HCT116 (cell line): Measurements from ENCODE around the gene MAP4K2. TPM values are rescaled to one million over a fixed set of nuclear protein-coding genes. Genes with fewer than 3 reads are reported as not detected.

Experiments
- ATAC-seq: fragments of 200-7000 bp; cut with Tn5 transposase; 2 replicates; pipeline ENCODE4 v1.9.1; 2020; ENCODE audit warnings: mild to moderate bottlenecking, moderate library complexity
- BruUV-seq: library from RNA; stranded (reverse); fragments of 400-500 nt; replicated peaks from 2 replicates; lab custom pipeline; 2021; lab: Mats Ljungman, UMichigan
- CTCF ChIA-PET: fragments of 300-600 bp; sonication (Branson Sonifier 250); formaldehyde crosslinking; loops from one replicate; lab custom pipeline; 2021; ENCODE audit warnings: antibody characterized with exemption; lab: Charles Lee
- POLR2A ChIA-PET: fragments of 300-600, 350-600 bp; sonication (Branson Sonifier 250); formaldehyde crosslinking; loops from one replicate; lab custom pipeline; 2021; ENCODE audit warnings: antibody characterized with exemption; lab: Charles Lee
- RAD21 ChIA-PET, 2 experiments: fragments of 300-600 bp; sonication (Branson Sonifier 250); formaldehyde crosslinking; loops; one replicate each; lab custom pipeline; 2023; ENCODE audit warnings: low total read pairs in 2 of 2; ENCODE audit not compliant: uncharacterized antibody in 2 of 2, unreplicated experiment in 2 of 2, low non-redundant PET in 1 of 2; lab: Charles Lee
- DNase-seq: peaks from one replicate; pipeline ENCODE4 v3.0.0-alpha.2; 2010; ENCODE audit warnings: low read depth, low spot score
- H2AFZ ChIP-seq: fragments of 200-600 bp; shearing (Covaris generic), sonication (generic); 2 replicates; pipeline ENCODE4 v1.6.1; 2017; ENCODE audit warnings: low read depth, mixed run types, mixed read lengths, antibody characterized with exemption, low read length; ENCODE audit not compliant: poor library complexity, severe bottlenecking
- H3K27ac ChIP-seq: 2 replicates; pipeline ENCODE4 v1.5.1; 2012; ENCODE audit warnings: low read depth, low read length
- H3K27me3 ChIP-seq: fragments of 200-600 bp; sonication (generic); 2 replicates; pipeline ENCODE4 v1.6.1; 2016; ENCODE audit warnings: mixed run types, low read length, mixed read lengths; ENCODE audit not compliant: insufficient read depth
- H3K36me3 ChIP-seq, 2 experiments: fragments of 200-500 bp in 1 of 2; fragments of 200-600 bp in 1 of 2; sonication (Bioruptor generic) in 1 of 2; sonication (generic) in 1 of 2; 2 replicates each; pipeline versions ENCODE4 v1.5.1 to v1.6.1; 2014 to 2016; ENCODE audit warnings: low read length in 2 of 2, inconsistent platforms in 1 of 2, mixed read lengths in 1 of 2, mixed run types in 1 of 2; ENCODE audit not compliant: insufficient read depth in 2 of 2, control insufficient read depth in 1 of 2
- H3K4me1 ChIP-seq, 2 experiments: fragments of 200-600 bp in 1 of 2; sonication (generic) in 1 of 2; 2 replicates each; pipeline versions ENCODE4 v1.5.1 to v1.6.1; 2012 to 2017; ENCODE audit warnings: low read length in 2 of 2, inconsistent platforms in 1 of 2, mild to moderate bottlenecking in 1 of 2, mixed read lengths in 1 of 2, mixed run types in 1 of 2, moderate library complexity in 1 of 2; ENCODE audit not compliant: insufficient read depth in 2 of 2, control insufficient read depth in 1 of 2
- H3K4me2 ChIP-seq: fragments of 200-600 bp; sonication (generic); 2 replicates; pipeline ENCODE4 v1.6.1; 2017; ENCODE audit warnings: mixed run types, low read length, mixed read lengths
- H3K4me3 ChIP-seq, 2 experiments: fragments of 200-600 bp in 1 of 2; sonication (generic) in 1 of 2; replicated peaks in 1 of 2; 2 replicates each; pipeline ENCODE4 v1.5.1; 2011 to 2016; ENCODE audit warnings: low read length in 2 of 2, control low read depth in 1 of 2, low read depth in 1 of 2, mild to moderate bottlenecking in 1 of 2, mixed read lengths in 1 of 2, mixed run types in 1 of 2
- H3K79me2 ChIP-seq: fragments of 200-600 bp; sonication (generic); 2 replicates; pipeline ENCODE4 v1.6.1; 2017; ENCODE audit warnings: mild to moderate bottlenecking, mixed run types, low read length, moderate library complexity, mixed read lengths; ENCODE audit not compliant: insufficient read depth
- H3K9ac ChIP-seq: fragments of 200-600 bp; sonication (generic); 2 replicates; pipeline ENCODE4 v1.6.1; 2016; ENCODE audit warnings: low read length, mixed read lengths
- H3K9me2 ChIP-seq: fragments of 200-600 bp; sonication (generic), shearing (Covaris generic); 2 replicates; pipeline ENCODE4 v1.6.1; 2017; ENCODE audit warnings: mixed run types, mild to moderate bottlenecking, moderate library complexity; ENCODE audit not compliant: insufficient read depth
- H3K9me3 ChIP-seq, 2 experiments: fragments of 200-500 bp in 1 of 2; fragments of 200-600 bp in 1 of 2; sonication (Bioruptor generic) in 1 of 2; sonication (generic) in 1 of 2; 2 replicates each; pipeline ENCODE4 v1.6.1; 2014 to 2017; ENCODE audit warnings: low read length in 2 of 2, mixed read lengths in 2 of 2, inconsistent platforms in 1 of 2, low read depth in 1 of 2, mild to moderate bottlenecking in 1 of 2, mixed run types in 1 of 2, moderate library complexity in 1 of 2; ENCODE audit not compliant: control insufficient read depth in 1 of 2, insufficient read depth in 1 of 2
- H4K20me1 ChIP-seq: fragments of 200-600 bp; sonication (generic), shearing (Covaris generic); 2 replicates; pipeline ENCODE4 v1.6.1; 2017; ENCODE audit warnings: mixed run types, mild to moderate bottlenecking, moderate library complexity; ENCODE audit not compliant: insufficient read depth
- ATF3 ChIP-seq: IDR thresholded peaks from 2 replicates; pipeline ENCODE4 v1.6.1; 2012
- CBX3 ChIP-seq: IDR thresholded peaks from 2 replicates; pipeline ENCODE4 v1.6.1; 2012; ENCODE audit warnings: low read depth
- CTCF ChIP-seq, 3 experiments: fragments of 200-600 bp in 1 of 3; sonication (generic) in 1 of 3; IDR thresholded peaks in 2 of 3; conservative IDR thresholded peaks in 1 of 3; 2 replicates each; pipeline ENCODE4 v1.5.1; 2012 to 2017; ENCODE audit warnings: low read depth in 2 of 3, low read length in 2 of 3, antibody characterized with exemption in 1 of 3, borderline replicate concordance in 1 of 3, control low read depth in 1 of 3, mild to moderate bottlenecking in 1 of 3, mixed read lengths in 1 of 3, mixed run types in 1 of 3, moderate library complexity in 1 of 3; ENCODE audit not compliant: insufficient read depth in 1 of 3
- ELF1 ChIP-seq: IDR thresholded peaks from 2 replicates; pipeline ENCODE4 v1.6.1; 2012; ENCODE audit warnings: low read depth, borderline replicate concordance
- EZH2 ChIP-seq: fragments of 200-600 bp; sonication (generic); IDR thresholded peaks from 2 replicates; pipeline ENCODE4 v1.6.1; 2017; ENCODE audit warnings: antibody characterized with exemption, mixed run types
- FOSL1 ChIP-seq: IDR thresholded peaks from 2 replicates; pipeline ENCODE4 v1.6.1; 2012; ENCODE audit warnings: low read depth
- JUND ChIP-seq: IDR thresholded peaks from 2 replicates; pipeline ENCODE4 v1.6.1; 2012
- MAX ChIP-seq: IDR thresholded peaks from 2 replicates; pipeline ENCODE4 v1.6.1; 2012
- RAD21 ChIP-seq: IDR thresholded peaks from 2 replicates; pipeline ENCODE4 v1.6.1; 2012; ENCODE audit warnings: low read depth, mild to moderate bottlenecking
- REST ChIP-seq: IDR thresholded peaks from 2 replicates; pipeline ENCODE4 v1.6.1; 2012; ENCODE audit warnings: low read depth
- SP1 ChIP-seq: IDR thresholded peaks from 2 replicates; pipeline ENCODE4 v1.6.1; 2012; ENCODE audit warnings: low read depth
- SRF ChIP-seq: IDR thresholded peaks from 2 replicates; pipeline ENCODE4 v1.6.1; 2012; ENCODE audit warnings: low read depth
- TCF7L2 ChIP-seq: IDR thresholded peaks from 2 replicates; pipeline ENCODE4 v1.7.0; 2011; ENCODE audit warnings: borderline replicate concordance, inconsistent platforms; ENCODE audit not compliant: insufficient read depth, insufficient read length; ENCODE audit errors: extremely low read depth
- intact Hi-C: fragments of 100-400 bp; cut with micrococcal nuclease; formaldehyde crosslinking; loops from 2 replicates; pipeline ENCODE4 v1.10.0; 2022
- total RNA-seq: library from RNA; stranded (reverse); gene quantifications from one replicate; pipeline ENCODE4 v1.2.1, GENCODE V29; 2021; ENCODE audit not compliant: unreplicated experiment

MAP4K2 gene
- total RNA-seq, 1 experiment from 2014 or later = 44.2 TPM

GRCh38 chr11:64746486-64746885 lies 56.5 kb downstream of the MAP4K2 start:
- RAD21 ChIA-PET = no interaction called here
- H3K27me3 ChIP-seq = no peaks in the 10 kb centered on the region
- CTCF ChIA-PET = no interaction called here
- H3K4me3 ChIP-seq = no peak overlapping the region
- H3K36me3 ChIP-seq = no peaks in the 10 kb centered on the region
- no peak overlapping the region for H2AFZ ChIP-seq
- peaks cover 7 to 26% of the 10 kb centered on the region in 2 experiments; a peak in 3 of 4 replicates for H3K4me1 ChIP-seq
- H3K4me2 ChIP-seq = no peak overlapping the region
- no peaks in the 10 kb centered on the region for H3K79me2 ChIP-seq
- intact Hi-C loops = no loop called here
- H3K27ac ChIP-seq = no peak overlapping the region
- no peak overlapping the region for H3K9ac ChIP-seq
- H3K9me2 ChIP-seq = no peaks in the 10 kb centered on the region
- POLR2A ChIA-PET = no interaction called here
- H3K9me3 ChIP-seq = no peaks in the 10 kb centered on the region
- TF ChIP-seq ELF1 (no peak), EZH2 (no peak), SP1 (no peak), ATF3 (no peak), FOSL1 (no peak), CBX3 (no peak), SRF (no peak), RAD21 (no peak), TCF7L2 (no peak), REST (no peak), JUND (no peak), MAX (no peak), CTCF (IDR thresholded peaks at IDR 0.05 in 2 of 3, conservative IDR thresholded peaks at IDR 0.05 in 1 of 3; ENCODE audit: borderline replicate concordance in 1 of 3, insufficient read depth in 1 of 3, low read depth in 2 of 3, low read length in 2 of 3) (no peak)
- BruUV-seq = no TSS peak
- H4K20me1 ChIP-seq = no peaks in the 10 kb centered on the region
- no peak for ATAC-seq
- no peak for DNase-seq
